OCI-LY7 (cell line): Measurements from ENCODE around the gene B9D2. TPM values are rescaled to one million over a fixed set of nuclear protein-coding genes. Genes with fewer than 3 reads are reported as not detected.

ENCODE experiments used
- BruUV-seq: library from RNA; stranded (reverse); fragments of 400-500 nt; replicated peaks from 2 replicates; lab custom pipeline; 2021; lab: Mats Ljungman, UMichigan
- CTCF ChIA-PET: fragments of 300-600 bp; sonication (Branson Sonifier 250); formaldehyde crosslinking; loops from one replicate; lab custom pipeline; 2022; ENCODE audit warnings: antibody characterized with exemption; ENCODE audit not compliant: unreplicated experiment; lab: Charles Lee
- POLR2A ChIA-PET: fragments of 300-600 bp; sonication (Branson Sonifier 250); formaldehyde crosslinking; loops from one replicate; lab custom pipeline; 2022; ENCODE audit warnings: antibody characterized with exemption; lab: Charles Lee
- DNase-seq: peaks from one replicate; pipeline ENCODE4 v3.0.0-alpha.2; 2015; ENCODE audit warnings: low spot score
- H2AFZ ChIP-seq: fragments of 200-600 bp; sonication (generic), shearing (Covaris generic); 2 replicates; pipeline ENCODE4 v1.6.1; 2014; ENCODE audit warnings: mild to moderate bottlenecking, antibody characterized with exemption, low read length, moderate library complexity
- H3K27ac ChIP-seq: fragments of 200-600 bp; sonication (generic); 2 replicates; pipeline ENCODE4 v1.5.1; 2014; ENCODE audit warnings: mixed run types, low read depth, mild to moderate bottlenecking, moderate library complexity, low read length, inconsistent platforms; ENCODE audit not compliant: poor library complexity, severe bottlenecking
- H3K36me3 ChIP-seq: fragments of 200-600 bp; sonication (generic); 2 replicates; pipeline ENCODE4 v1.6.1; 2014; ENCODE audit warnings: mild to moderate bottlenecking, antibody characterized with exemption, low read length, moderate library complexity, mixed read lengths; ENCODE audit not compliant: insufficient read depth
- H3K4me1 ChIP-seq: fragments of 200-600 bp; sonication (generic); 2 replicates; pipeline ENCODE4 v1.5.1; 2014; ENCODE audit warnings: mild to moderate bottlenecking, low read length; ENCODE audit not compliant: insufficient read depth, poor library complexity, severe bottlenecking
- H3K4me2 ChIP-seq: fragments of 200-600 bp; sonication (generic); 2 replicates; pipeline ENCODE4 v1.6.1; 2014; ENCODE audit warnings: mild to moderate bottlenecking, low read length
- H3K4me3 ChIP-seq: fragments of 200-600 bp; sonication (generic); 2 replicates; pipeline ENCODE4 v1.5.1; 2014; ENCODE audit warnings: mild to moderate bottlenecking, low read depth, low read length; ENCODE audit not compliant: poor library complexity, severe bottlenecking
- H3K79me2 ChIP-seq: fragments of 200-600 bp; sonication (generic); 2 replicates; pipeline ENCODE4 v1.6.1; 2016; ENCODE audit warnings: low read depth, mild to moderate bottlenecking, low read length, moderate library complexity, mixed read lengths; ENCODE audit not compliant: insufficient read depth
- H3K9me2 ChIP-seq: fragments of 200-600 bp; sonication (generic); 2 replicates; pipeline ENCODE4 v1.6.1; 2016; ENCODE audit warnings: mild to moderate bottlenecking, low read length, mixed read lengths; ENCODE audit not compliant: insufficient read depth
- H3K9me3 ChIP-seq: fragments of 200-600 bp; sonication (generic); 2 replicates; pipeline ENCODE4 v1.6.1; 2014; ENCODE audit warnings: mild to moderate bottlenecking, mixed run types, low read length, mixed read lengths
- H4K20me1 ChIP-seq: fragments of 200-600 bp; sonication (generic); 2 replicates; pipeline ENCODE4 v1.6.1; 2014; ENCODE audit warnings: mild to moderate bottlenecking, antibody characterized with exemption, low read length, moderate library complexity, mixed read lengths; ENCODE audit not compliant: insufficient read depth
- EZH2phosphoT487 ChIP-seq: fragments of 200-600 bp; sonication (generic); IDR thresholded peaks from 2 replicates; pipeline ENCODE4 v1.6.1; 2018; ENCODE audit warnings: low read depth, borderline replicate concordance, mild to moderate bottlenecking, mixed run types, antibody characterized with exemption, low read length, moderate library complexity, mixed read lengths
- intact Hi-C: fragments of 100-400 bp; cut with micrococcal nuclease; formaldehyde crosslinking; loops from one replicate; pipeline ENCODE4 v1.10.0; 2022; ENCODE audit not compliant: unreplicated experiment
- total RNA-seq, 2 experiments: library from RNA; depleted of rRNA in 1 of 2; stranded (reverse); fragments of >200 nt in 1 of 2; shearing (Covaris generic) in 1 of 2; gene quantifications; 2 replicates each; pipeline ENCODE4 v1.2.3, GENCODE V29; 2014 to 2022
- TF ChIP-seq, protein P1 (sequence below): fragments of 200-600 bp; sonication (generic); conservative IDR thresholded peaks from 2 replicates; pipeline ENCODE4 v1.5.1; 2014; ENCODE audit warnings: mild to moderate bottlenecking, antibody characterized with exemption, low read length, moderate library complexity, mixed read lengths

The B9D2 gene
- total RNA-seq, 2 experiments from 2014 or later = 3.9 to 5.2 TPM

DNA sequence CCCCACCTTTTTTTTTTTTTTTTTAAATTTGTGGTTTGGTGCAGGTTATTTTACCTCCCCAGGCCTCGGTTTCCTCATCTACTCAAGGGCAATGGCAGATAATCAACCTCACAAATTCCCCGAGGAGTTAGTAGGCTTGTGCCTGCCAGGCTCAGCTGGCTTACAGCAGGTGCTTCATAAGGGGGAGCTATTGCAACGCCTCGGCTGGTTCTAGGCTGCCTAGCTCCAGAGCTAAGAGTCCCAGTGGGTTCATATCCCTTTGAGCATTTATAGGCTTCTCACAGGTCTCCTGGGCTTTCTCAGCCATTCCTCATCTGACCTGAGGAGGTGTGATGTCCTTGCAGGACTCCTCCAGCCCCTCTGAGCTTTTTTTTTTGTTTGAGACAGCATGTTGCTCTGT lies 44.3 kb upstream of the B9D2 start:
- H3K36me3 ChIP-seq = no peaks in the 10 kb centered on the region
- H3K4me1 ChIP-seq = peaks cover 10% of the 10 kb centered on the region
- H3K4me2 ChIP-seq = no peak overlapping the region
- no peaks in the 10 kb centered on the region for H3K9me3 ChIP-seq
- no peak overlapping the region for H2AFZ ChIP-seq
- TF ChIP-seq, protein P1, sequence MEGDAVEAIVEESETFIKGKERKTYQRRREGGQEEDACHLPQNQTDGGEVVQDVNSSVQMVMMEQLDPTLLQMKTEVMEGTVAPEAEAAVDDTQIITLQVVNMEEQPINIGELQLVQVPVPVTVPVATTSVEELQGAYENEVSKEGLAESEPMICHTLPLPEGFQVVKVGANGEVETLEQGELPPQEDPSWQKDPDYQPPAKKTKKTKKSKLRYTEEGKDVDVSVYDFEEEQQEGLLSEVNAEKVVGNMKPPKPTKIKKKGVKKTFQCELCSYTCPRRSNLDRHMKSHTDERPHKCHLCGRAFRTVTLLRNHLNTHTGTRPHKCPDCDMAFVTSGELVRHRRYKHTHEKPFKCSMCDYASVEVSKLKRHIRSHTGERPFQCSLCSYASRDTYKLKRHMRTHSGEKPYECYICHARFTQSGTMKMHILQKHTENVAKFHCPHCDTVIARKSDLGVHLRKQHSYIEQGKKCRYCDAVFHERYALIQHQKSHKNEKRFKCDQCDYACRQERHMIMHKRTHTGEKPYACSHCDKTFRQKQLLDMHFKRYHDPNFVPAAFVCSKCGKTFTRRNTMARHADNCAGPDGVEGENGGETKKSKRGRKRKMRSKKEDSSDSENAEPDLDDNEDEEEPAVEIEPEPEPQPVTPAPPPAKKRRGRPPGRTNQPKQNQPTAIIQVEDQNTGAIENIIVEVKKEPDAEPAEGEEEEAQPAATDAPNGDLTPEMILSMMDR = peak; percentile 52
- no peak for TF ChIP-seq EZH2phosphoT487
- intact Hi-C loops = no loop called here
- no TSS peak for BruUV-seq
- H4K20me1 ChIP-seq = no peaks in the 10 kb centered on the region
- CTCF ChIA-PET = no interaction called here
- POLR2A ChIA-PET = interaction anchor here (0.8 kb wide), 1 partner anchor 31 kb away, joined by 3 read pairs; no protein-coding TSS in a partner anchor
- no peaks in the 10 kb centered on the region for H3K79me2 ChIP-seq
- H3K27ac ChIP-seq = no peak overlapping the region
- no peaks in the 10 kb centered on the region for H3K9me2 ChIP-seq
- H3K4me3 ChIP-seq = no peak overlapping the region
- DNase-seq = peak; percentile 47

- Histone ChIP-seq H3K4me1 (peaks cover 10% of the 10 kb centered on the region), H4K20me1 (no peaks in the 10 kb centered on the region), H3K4me2 (no peak overlapping the region), H2AFZ (no peak overlapping the region), H3K9me2 (no peaks in the 10 kb centered on the region), H3K79me2 (no peaks in the 10 kb centered on the region), H3K27ac (no peak overlapping the region), H3K9me3 (no peaks in the 10 kb centered on the region), H3K36me3 (no peaks in the 10 kb centered on the region), H3K4me3 (no peak overlapping the region)
- intact Hi-C loops = no loop called here
- no peak for TF ChIP-seq EZH2phosphoT487
- TF ChIP-seq, protein P1 = no peak
- ChIA-PET POLR2A (no interaction called here), CTCF (no interaction called here)
- DNase-seq = no peak
- no TSS peak for BruUV-seq
Measured at GRCh38 chr19:41407271-41407670, 43.3 kb upstream of the B9D2 start.

DNA sequence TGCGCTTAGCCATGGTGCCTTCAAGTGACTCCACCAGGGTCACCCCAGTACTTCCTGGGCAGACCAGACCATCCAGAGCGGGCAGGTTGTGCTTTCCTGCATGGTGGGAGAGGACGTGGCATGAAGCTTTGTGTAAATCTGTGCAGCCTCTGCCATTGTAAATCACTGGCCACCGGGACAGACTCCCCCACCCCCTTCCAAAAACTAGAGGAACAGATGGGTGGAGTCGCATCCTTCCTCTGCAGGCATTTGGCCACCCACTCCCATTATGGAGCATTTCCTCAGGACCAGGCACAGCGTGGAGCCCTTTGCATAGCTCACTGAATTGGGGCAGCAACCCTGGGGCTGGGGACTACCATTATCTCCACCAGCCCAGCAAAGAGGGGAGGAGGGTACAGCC lies 41.8 kb upstream of the B9D2 start:
- DNase-seq = no peak
- no peaks in the 10 kb centered on the region for H4K20me1 ChIP-seq
- H3K36me3 ChIP-seq = no peaks in the 10 kb centered on the region
- CTCF ChIA-PET = no interaction called here
- no peak overlapping the region for H2AFZ ChIP-seq
- no peak overlapping the region for H3K27ac ChIP-seq
- TF ChIP-seq EZH2phosphoT487 = no peak
- TF ChIP-seq, protein P1 = no peak
- no peaks in the 10 kb centered on the region for H3K79me2 ChIP-seq
- intact Hi-C loops = no loop called here
- no peak overlapping the region for H3K4me2 ChIP-seq
- POLR2A ChIA-PET = no interaction called here
- no peaks in the 10 kb centered on the region for H3K9me3 ChIP-seq
- H3K4me1 ChIP-seq = peaks cover 10% of the 10 kb centered on the region
- no TSS peak for BruUV-seq
- no peaks in the 10 kb centered on the region for H3K9me2 ChIP-seq
- no peak overlapping the region for H3K4me3 ChIP-seq
